Activated CD4-positive, alpha-beta T cell treated with anti-CD3 and anti-CD28 coated beads for 36 hours (primary cell): Measurements from ENCODE around the gene PLEKHB1. TPM values are rescaled to one million over a fixed set of nuclear protein-coding genes. Genes with fewer than 3 reads are reported as not detected.
"Not testable (repeated sequence)": the region's sequence is repeated elsewhere in the genome, so short reads cannot be mapped to it uniquely, and the experiment has no call there.

ENCODE experiments used
- ATAC-seq: fragments of 200-7000 bp; cut with Tn5 transposase; one replicate; pipeline ENCODE4 v1.10.0; 2021; ENCODE audit warnings: mild to moderate bottlenecking, moderate library complexity
- CTCF ChIA-PET: fragments of 350-600 bp; sonication (Branson Sonifier 250); formaldehyde crosslinking; loops from one replicate; lab custom pipeline; 2021; ENCODE audit warnings: antibody characterized with exemption; lab: Charles Lee
- POLR2A ChIA-PET: fragments of 350-600 bp; sonication (Branson Sonifier 250); formaldehyde crosslinking; loops from one replicate; lab custom pipeline; 2021; ENCODE audit warnings: antibody characterized with exemption, inconsistent platforms; lab: Charles Lee
- DNase-seq: peaks from one replicate; pipeline ENCODE4 v3.0.0-alpha.2; 2020
- H3K27ac Mint-ChIP-seq: one replicate; pipeline ENCODE4 v1.8.0; 2021; ENCODE audit warnings: mixed read lengths
- H3K27me3 Mint-ChIP-seq: one replicate; pipeline ENCODE4 v1.8.0; 2021; ENCODE audit warnings: mixed read lengths
- H3K36me3 Mint-ChIP-seq: one replicate; pipeline ENCODE4 v1.8.0; 2021; ENCODE audit warnings: low read depth, mixed read lengths
- H3K4me1 Mint-ChIP-seq: one replicate; pipeline ENCODE4 v1.8.0; 2021; ENCODE audit warnings: mixed read lengths
- H3K4me3 Mint-ChIP-seq: one replicate; pipeline ENCODE4 v1.8.0; 2021; ENCODE audit warnings: mild to moderate bottlenecking, moderate library complexity, mixed read lengths
- H3K9me3 Mint-ChIP-seq: one replicate; pipeline ENCODE4 v1.8.0; 2021; ENCODE audit warnings: low read depth, mixed read lengths
- intact Hi-C, 2 experiments: fragments of 100-400 bp; cut with DNase I in 1 of 2; cut with micrococcal nuclease in 1 of 2; formaldehyde crosslinking; loops; one replicate each; pipeline versions ENCODE4 v1.14.2 to v1.15.1; 2022 to 2024; cut with DNase I, micrococcal nuclease
- total RNA-seq, 2 experiments: library from RNA; stranded (reverse); gene quantifications; one replicate each; pipeline ENCODE4 v1.2.3, GENCODE V29; 2021

Gene PLEKHB1
- total RNA-seq, 2 experiments from 2014 or later: 10.6 to 16.2 TPM

- CTCF ChIA-PET: interaction anchor here (0.6 to 1.2 kb wide), 2 partner anchors 16 to 318 kb away, joined by 3 to 6 read pairs; no protein-coding TSS in a partner anchor
- H3K36me3 Mint-ChIP-seq: peaks cover 23% of the 10 kb centered on the region
- intact Hi-C loops, DNase-seq, ATAC-seq, H3K9me3 Mint-ChIP-seq, H3K4me3 Mint-ChIP-seq, H3K27ac Mint-ChIP-seq, H3K27me3 Mint-ChIP-seq, H3K4me1 Mint-ChIP-seq, POLR2A ChIA-PET: not testable (repeated sequence)
Measured at GRCh38 chr11:73676552-73676951, 30.2 kb downstream of the PLEKHB1 start.

- POLR2A ChIA-PET: no interaction called here
- no peak overlapping the region for H3K27ac Mint-ChIP-seq
- intact Hi-C loops: no loop called here
- CTCF ChIA-PET: interaction anchor here (0.8 to 3.3 kb wide), 3 partner anchors 16 to 55 kb away, joined by 3 to 17 read pairs (median 5); no protein-coding TSS in a partner anchor
- DNase-seq (no peak), ATAC-seq (no peak)
- H3K4me3 Mint-ChIP-seq: no peak overlapping the region
- peaks cover 23% of the 10 kb centered on the region for H3K36me3 Mint-ChIP-seq
- H3K4me1 Mint-ChIP-seq: no peaks in the 10 kb centered on the region
- no peaks in the 10 kb centered on the region for H3K9me3 Mint-ChIP-seq
- no peaks in the 10 kb centered on the region for H3K27me3 Mint-ChIP-seq
Measured at GRCh38 chr11:73680687-73681086, 34.3 kb downstream of the PLEKHB1 start.

GRCh38 chr11:73693899-73694525 is 47.6 kb downstream of the PLEKHB1 start:
- H3K27me3 Mint-ChIP-seq: no peaks in the 10 kb centered on the region
- no peak overlapping the region for H3K27ac Mint-ChIP-seq
- no peak overlapping the region for H3K4me3 Mint-ChIP-seq
- peaks cover 10% of the 10 kb centered on the region for H3K36me3 Mint-ChIP-seq
- no peak for DNase-seq
- POLR2A ChIA-PET: no interaction called here
- no peaks in the 10 kb centered on the region for H3K4me1 Mint-ChIP-seq
- H3K9me3 Mint-ChIP-seq: no peaks in the 10 kb centered on the region
- no peak for ATAC-seq
- CTCF ChIA-PET: interaction anchor here (0.6 to 1.2 kb wide), 5 partner anchors 10 to 85 kb away, joined by 3 read pairs; partner anchors contain the start of gene RAB6A
- intact Hi-C loops: no loop called here

GRCh38 chr11:73705053-73705452 is 58.7 kb downstream of the PLEKHB1 start:
- H3K9me3 Mint-ChIP-seq: no peaks in the 10 kb centered on the region
- ChIA-PET POLR2A (interaction anchor here (0.7 kb wide), 1 partner anchor 584 kb away, joined by 3 read pairs; no protein-coding TSS in a partner anchor), CTCF (no interaction called here)
- DNase-seq (no peak), ATAC-seq (no peak)
- H3K27ac Mint-ChIP-seq: no peak overlapping the region
- no peaks in the 10 kb centered on the region for H3K4me1 Mint-ChIP-seq
- H3K27me3 Mint-ChIP-seq: no peaks in the 10 kb centered on the region
- peaks cover 16% of the 10 kb centered on the region for H3K36me3 Mint-ChIP-seq
- intact Hi-C loops: no loop called here
- no peak overlapping the region for H3K4me3 Mint-ChIP-seq

- ChIA-PET POLR2A (interaction anchor here (0.6 kb wide), 1 partner anchor 268 kb away, joined by 3 read pairs; no protein-coding TSS in a partner anchor), CTCF (interaction anchor here (0.7 to 1.7 kb wide), 2 partner anchors 21 to 85 kb away, joined by 3 to 5 read pairs; no protein-coding TSS in a partner anchor)
- no peaks in the 10 kb centered on the region for H3K9me3 Mint-ChIP-seq
- no peak overlapping the region for H3K4me3 Mint-ChIP-seq
- H3K27ac Mint-ChIP-seq: no peak overlapping the region
- intact Hi-C loops: no loop called here
- peaks cover 10% of the 10 kb centered on the region for H3K36me3 Mint-ChIP-seq
- ATAC-seq (no peak), DNase-seq (no peak)
- H3K27me3 Mint-ChIP-seq: no peaks in the 10 kb centered on the region
- H3K4me1 Mint-ChIP-seq: peaks cover under 1% of the 10 kb centered on the region
Measured at GRCh38 chr11:73710964-73711363, 64.6 kb downstream of the PLEKHB1 start.

Other genes starting within 250 kb of the PLEKHB1 start
- 10 to 100 TPM; 12.7 to 17.5 TPM for gene FAM168A, start 48.5 kb upstream of the PLEKHB1 start, total RNA-seq
- gene RAB6A, start 114.5 kb downstream of the PLEKHB1 start, total RNA-seq: 10 to 100 TPM; 57.9 to 58.9 TPM
- 10 to 100 TPM; 48.5 to 52.0 TPM for gene MRPL48, start 141.3 kb downstream of the PLEKHB1 start, total RNA-seq
- 100 to 1,000 TPM; 103 to 112 TPM for gene COA4, start 230.3 kb downstream of the PLEKHB1 start, total RNA-seq
- gene PAAF1, start 230.4 kb downstream of the PLEKHB1 start, total RNA-seq: 10 to 100 TPM; 34.2 to 34.8 TPM